ENCODE results near the gene TMEM143.

Gene TMEM143

GRCh38 chr19:48363810-48364597 lies at the start of gene TMEM143, which contains the start of gene SYNGR4:
TMEM143 (minus strand) TSS chr19:48363940; CDS start chr19:48363920, 20 bp downstream.
SYNGR4 (plus strand) TSS chr19:48364367; CDS start chr19:48365843, 1,476 bp downstream.
- peak within 1 kb of the TSS; percentile 82 for H3K9ac ChIP-seq (ENCODE audit: low read length)
- peak within 1 kb of the TSS; percentile 72 for H3K27ac ChIP-seq (ENCODE audit: low read length)
- H3K36me3 ChIP-seq (ENCODE audit: control insufficient read depth, low read depth, low read length), result no peaks in the 10 kb centered on the region
- H3K4me1 ChIP-seq (ENCODE audit: control insufficient read depth, low read depth, low read length), result peaks cover 3% of the 10 kb centered on the region
- peak within 1 kb of the TSS; percentile 76 for H3K4me3 ChIP-seq (ENCODE audit: low read length)
- H3K27me3 ChIP-seq (ENCODE audit: control insufficient read depth, insufficient read depth, low read length), result no peaks in the 10 kb centered on the region
- no peaks in the 10 kb centered on the region for H3K9me3 ChIP-seq (ENCODE audit: control insufficient read depth, low read depth, low read length)

- no peaks in the 10 kb centered on the region for H3K27me3 ChIP-seq (ENCODE audit: control insufficient read depth, insufficient read depth, low read length)
- H3K4me1 ChIP-seq (ENCODE audit: control insufficient read depth, low read depth, low read length), result peaks cover 14% of the 10 kb centered on the region
- H3K9me3 ChIP-seq (ENCODE audit: control insufficient read depth, low read depth, low read length), result no peaks in the 10 kb centered on the region
- H3K27ac ChIP-seq (ENCODE audit: low read length), result no peak overlapping the region
- H3K4me3 ChIP-seq (ENCODE audit: low read length), result no peak overlapping the region
- no peaks in the 10 kb centered on the region for H3K36me3 ChIP-seq (ENCODE audit: control insufficient read depth, low read depth, low read length)
- no peak overlapping the region for H3K9ac ChIP-seq (ENCODE audit: low read length)
Observed at GRCh38 chr19:48405850-48406249, 42.1 kb upstream of the TMEM143 start.

GRCh38 chr19:48405010-48405659 lies 41.4 kb upstream of the TMEM143 start:
- H3K36me3 ChIP-seq (ENCODE audit: control insufficient read depth, low read depth, low read length), result no peaks in the 10 kb centered on the region
- no peak overlapping the region for H3K9ac ChIP-seq (ENCODE audit: low read length)
- no peak overlapping the region for H3K4me3 ChIP-seq (ENCODE audit: low read length)
- H3K9me3 ChIP-seq (ENCODE audit: control insufficient read depth, low read depth, low read length), result no peaks in the 10 kb centered on the region
- H3K27ac ChIP-seq (ENCODE audit: low read length), result no peak overlapping the region
- H3K27me3 ChIP-seq (ENCODE audit: control insufficient read depth, insufficient read depth, low read length), result no peaks in the 10 kb centered on the region
- H3K4me1 ChIP-seq (ENCODE audit: control insufficient read depth, low read depth, low read length), result peaks cover 15% of the 10 kb centered on the region

- no peaks in the 10 kb centered on the region for H3K36me3 ChIP-seq (ENCODE audit: control insufficient read depth, low read depth, low read length)
- no peak overlapping the region for H3K9ac ChIP-seq (ENCODE audit: low read length)
- H3K9me3 ChIP-seq (ENCODE audit: control insufficient read depth, low read depth, low read length), result no peaks in the 10 kb centered on the region
- no peaks in the 10 kb centered on the region for H3K27me3 ChIP-seq (ENCODE audit: control insufficient read depth, insufficient read depth, low read length)
- H3K4me1 ChIP-seq (ENCODE audit: control insufficient read depth, low read depth, low read length), result peaks cover 22% of the 10 kb centered on the region
- no peak overlapping the region for H3K27ac ChIP-seq (ENCODE audit: low read length)
- H3K4me3 ChIP-seq (ENCODE audit: low read length), result no peak overlapping the region
Observed at GRCh38 chr19:48403606-48404005, 39.9 kb upstream of the TMEM143 start.

GRCh38 chr19:48401287-48401686 lies 37.5 kb upstream of the TMEM143 start:
- Histone ChIP-seq H3K9me3 (ENCODE audit: control insufficient read depth, low read depth, low read length) (no peaks in the 10 kb centered on the region), H3K4me3 (ENCODE audit: low read length) (no peak overlapping the region), H3K36me3 (ENCODE audit: control insufficient read depth, low read depth, low read length) (no peaks in the 10 kb centered on the region), H3K27me3 (ENCODE audit: control insufficient read depth, insufficient read depth, low read length) (peaks cover 20% of the 10 kb centered on the region), H3K27ac (ENCODE audit: low read length) (peak overlapping the region; percentile 74), H3K9ac (ENCODE audit: low read length) (peak overlapping the region; percentile 33), H3K4me1 (ENCODE audit: control insufficient read depth, low read depth, low read length) (peaks cover 27% of the 10 kb centered on the region)

GRCh38 chr19:48400018-48400742 lies 36.4 kb upstream of the TMEM143 start:
- no peaks in the 10 kb centered on the region for H3K36me3 ChIP-seq (ENCODE audit: control insufficient read depth, low read depth, low read length)
- H3K4me3 ChIP-seq (ENCODE audit: low read length), result peak overlapping the region; percentile 34
- H3K9me3 ChIP-seq (ENCODE audit: control insufficient read depth, low read depth, low read length), result no peaks in the 10 kb centered on the region
- no peak overlapping the region for H3K27ac ChIP-seq (ENCODE audit: low read length)
- peaks cover 31% of the 10 kb centered on the region for H3K27me3 ChIP-seq (ENCODE audit: control insufficient read depth, insufficient read depth, low read length)
- no peak overlapping the region for H3K9ac ChIP-seq (ENCODE audit: low read length)
- peaks cover 34% of the 10 kb centered on the region for H3K4me1 ChIP-seq (ENCODE audit: control insufficient read depth, low read depth, low read length)

- Histone ChIP-seq H3K36me3 (ENCODE audit: control insufficient read depth, low read depth, low read length) (no peaks in the 10 kb centered on the region), H3K27me3 (ENCODE audit: control insufficient read depth, insufficient read depth, low read length) (peaks cover 46% of the 10 kb centered on the region), H3K4me1 (ENCODE audit: control insufficient read depth, low read depth, low read length) (peaks cover 40% of the 10 kb centered on the region), H3K9ac (ENCODE audit: low read length) (peak overlapping the region; percentile 42), H3K9me3 (ENCODE audit: control insufficient read depth, low read depth, low read length) (no peaks in the 10 kb centered on the region), H3K27ac (ENCODE audit: low read length) (no peak overlapping the region), H3K4me3 (ENCODE audit: low read length) (peak overlapping the region; percentile 55)
Observed at GRCh38 chr19:48398375-48399235, 34.9 kb upstream of the TMEM143 start.

- H3K9me3 ChIP-seq (ENCODE audit: control insufficient read depth, low read depth, low read length), result no peaks in the 10 kb centered on the region
- no peaks in the 10 kb centered on the region for H3K36me3 ChIP-seq (ENCODE audit: control insufficient read depth, low read depth, low read length)
- H3K4me3 ChIP-seq (ENCODE audit: low read length), result peak overlapping the region; percentile 55
- peak overlapping the region; percentile 42 for H3K9ac ChIP-seq (ENCODE audit: low read length)
- H3K27me3 ChIP-seq (ENCODE audit: control insufficient read depth, insufficient read depth, low read length), result peaks cover 52% of the 10 kb centered on the region
- no peak overlapping the region for H3K27ac ChIP-seq (ENCODE audit: low read length)
- H3K4me1 ChIP-seq (ENCODE audit: control insufficient read depth, low read depth, low read length), result peaks cover 39% of the 10 kb centered on the region
Observed at GRCh38 chr19:48398102-48398374, 34.3 kb upstream of the TMEM143 start.

- Histone ChIP-seq H3K9me3 (ENCODE audit: control insufficient read depth, low read depth, low read length) (no peaks in the 10 kb centered on the region), H3K27ac (ENCODE audit: low read length) (no peak overlapping the region), H3K36me3 (ENCODE audit: control insufficient read depth, low read depth, low read length) (no peaks in the 10 kb centered on the region), H3K27me3 (ENCODE audit: control insufficient read depth, insufficient read depth, low read length) (peaks cover 58% of the 10 kb centered on the region), H3K4me3 (ENCODE audit: low read length) (peak overlapping the region; percentile 55), H3K4me1 (ENCODE audit: control insufficient read depth, low read depth, low read length) (peaks cover 40% of the 10 kb centered on the region), H3K9ac (ENCODE audit: low read length) (peak overlapping the region; percentile 42)
Observed at GRCh38 chr19:48397263-48398101, 33.7 kb upstream of the TMEM143 start.

- H3K4me3 ChIP-seq (ENCODE audit: low read length), result no peak overlapping the region
- H3K27ac ChIP-seq (ENCODE audit: low read length), result no peak overlapping the region
- H3K9ac ChIP-seq (ENCODE audit: low read length), result no peak overlapping the region
- H3K27me3 ChIP-seq (ENCODE audit: control insufficient read depth, insufficient read depth, low read length), result peaks cover 61% of the 10 kb centered on the region
- peaks cover 40% of the 10 kb centered on the region for H3K4me1 ChIP-seq (ENCODE audit: control insufficient read depth, low read depth, low read length)
- H3K9me3 ChIP-seq (ENCODE audit: control insufficient read depth, low read depth, low read length), result no peaks in the 10 kb centered on the region
- H3K36me3 ChIP-seq (ENCODE audit: control insufficient read depth, low read depth, low read length), result no peaks in the 10 kb centered on the region
Observed at GRCh38 chr19:48396824-48397176, 33.1 kb upstream of the TMEM143 start.
